KMS-11 (cell line): ENCODE results near the gene HOXB5.

ENCODE experiments used
- H2AFZ ChIP-seq: fragments of 200-600 bp; sonication (generic); 2 replicates; pipeline ENCODE4 v1.6.1; 2016; ENCODE audit warnings: antibody characterized with exemption, mixed run types, low read depth
- H3K27ac ChIP-seq: fragments of 200-600 bp; sonication (generic); 2 replicates; pipeline ENCODE4 v1.6.1; 2016; ENCODE audit warnings: mild to moderate bottlenecking, mixed run types
- H3K27me3 ChIP-seq: fragments of 200-600 bp; sonication (generic); 2 replicates; pipeline ENCODE4 v1.6.1; 2017; ENCODE audit warnings: mild to moderate bottlenecking, low read depth, mixed run types, moderate library complexity; ENCODE audit not compliant: insufficient read depth
- H3K36me3 ChIP-seq: fragments of 200-600 bp; sonication (generic); 2 replicates; pipeline ENCODE4 v1.6.1; 2017; ENCODE audit warnings: mild to moderate bottlenecking, mixed run types; ENCODE audit not compliant: insufficient read depth
- H3K4me1 ChIP-seq: fragments of 200-600 bp; sonication (generic); 2 replicates; pipeline ENCODE4 v1.6.1; 2016; ENCODE audit warnings: mild to moderate bottlenecking, low read depth, mixed run types; ENCODE audit not compliant: poor library complexity, severe bottlenecking
- H3K4me2 ChIP-seq: fragments of 200-600 bp; sonication (generic); 2 replicates; pipeline ENCODE4 v1.7.0; 2016; ENCODE audit warnings: mild to moderate bottlenecking, mixed run types
- H3K4me3 ChIP-seq: fragments of 200-600 bp; sonication (generic); IDR thresholded peaks from 2 replicates; pipeline ENCODE4 v1.6.1; 2017; ENCODE audit warnings: low read depth, low read length, mixed read lengths; ENCODE audit not compliant: insufficient read depth
- H3K79me2 ChIP-seq: fragments of 200-600 bp; sonication (generic); 2 replicates; pipeline ENCODE4 v1.6.1; 2016; ENCODE audit warnings: low read depth, mixed run types; ENCODE audit not compliant: insufficient read depth
- H3K9ac ChIP-seq: fragments of 200-600 bp; sonication (generic); 2 replicates; pipeline ENCODE4 v1.6.1; 2016; ENCODE audit warnings: mild to moderate bottlenecking, mixed run types
- H4K20me1 ChIP-seq: fragments of 200-600 bp; sonication (generic); 2 replicates; pipeline ENCODE4 v1.6.1; 2016; ENCODE audit warnings: mild to moderate bottlenecking, mixed run types; ENCODE audit not compliant: insufficient read depth
- CTCF ChIP-seq: fragments of 200-600 bp; sonication (generic); conservative IDR thresholded peaks from 2 replicates; pipeline ENCODE4 v1.6.1; 2017; ENCODE audit warnings: low read depth, mild to moderate bottlenecking, antibody characterized with exemption, low read length, moderate library complexity, mixed read lengths

Gene HOXB5

GRCh38 chr17:48588074-48588415 is 5.5 kb downstream of the HOXB5 start:
- Histone ChIP-seq H4K20me1 (no peaks in the 10 kb centered on the region), H3K4me3 (no peak overlapping the region), H3K36me3 (no peaks in the 10 kb centered on the region), H3K4me2 (no peak overlapping the region), H3K79me2 (no peaks in the 10 kb centered on the region), H3K4me1 (no peaks in the 10 kb centered on the region), H3K27ac (no peak overlapping the region), H3K27me3 (peaks cover 6% of the 10 kb centered on the region), H3K9ac (no peak overlapping the region), H2AFZ (no peak overlapping the region)
- TF ChIP-seq CTCF = no peak

- TF ChIP-seq CTCF = no peak
- H3K4me1 ChIP-seq = no peaks in the 10 kb centered on the region
Observed at GRCh38 chr17:48587276-48588073, 6.1 kb downstream of the HOXB5 start.

GRCh38 chr17:48586355-48587258 is 7.0 kb downstream of the HOXB5 start:
- Histone ChIP-seq H3K36me3 (no peaks in the 10 kb centered on the region), H3K27ac (no peak overlapping the region), H3K4me1 (no peaks in the 10 kb centered on the region), H3K79me2 (no peaks in the 10 kb centered on the region), H3K4me2 (no peak overlapping the region), H3K9ac (no peak overlapping the region), H3K4me3 (no peak overlapping the region), H3K27me3 (peaks cover 3% of the 10 kb centered on the region; the same call in 1 of the 2 replicates), H4K20me1 (no peaks in the 10 kb centered on the region), H2AFZ (no peak overlapping the region; the same call in 1 of the 2 replicates)
- no peak for TF ChIP-seq CTCF

More at GRCh38 chr17:48587276-48588073, 6.1 kb downstream of the HOXB5 start:
- no peaks in the 10 kb centered on the region for H4K20me1 ChIP-seq
- H3K79me2 ChIP-seq = no peaks in the 10 kb centered on the region
- H3K4me3 ChIP-seq = no peak overlapping the region
- H2AFZ ChIP-seq = no peak overlapping the region
- H3K36me3 ChIP-seq = no peaks in the 10 kb centered on the region
- H3K27me3 ChIP-seq = peaks cover 3% of the 10 kb centered on the region; the same call in 1 of the 2 replicates
- H3K9ac ChIP-seq = no peak overlapping the region
- H3K4me2 ChIP-seq = no peak overlapping the region
- H3K27ac ChIP-seq = no peak overlapping the region

- peaks cover 3% of the 10 kb centered on the region; the same call in 1 of the 2 replicates for H3K27me3 ChIP-seq
- H3K36me3 ChIP-seq = no peaks in the 10 kb centered on the region
- no peak overlapping the region for H2AFZ ChIP-seq
- H3K27ac ChIP-seq = no peak overlapping the region
- H3K4me2 ChIP-seq = no peak overlapping the region
- no peaks in the 10 kb centered on the region for H3K4me1 ChIP-seq
- H4K20me1 ChIP-seq = no peaks in the 10 kb centered on the region
- no peak overlapping the region for H3K9ac ChIP-seq
- H3K79me2 ChIP-seq = no peaks in the 10 kb centered on the region
- TF ChIP-seq CTCF = no peak
- no peak overlapping the region for H3K4me3 ChIP-seq
Observed at GRCh38 chr17:48584223-48584741, 9.3 kb downstream of the HOXB5 start.
